ENCODE results near the gene ADA.

Gene ADA

DNA sequence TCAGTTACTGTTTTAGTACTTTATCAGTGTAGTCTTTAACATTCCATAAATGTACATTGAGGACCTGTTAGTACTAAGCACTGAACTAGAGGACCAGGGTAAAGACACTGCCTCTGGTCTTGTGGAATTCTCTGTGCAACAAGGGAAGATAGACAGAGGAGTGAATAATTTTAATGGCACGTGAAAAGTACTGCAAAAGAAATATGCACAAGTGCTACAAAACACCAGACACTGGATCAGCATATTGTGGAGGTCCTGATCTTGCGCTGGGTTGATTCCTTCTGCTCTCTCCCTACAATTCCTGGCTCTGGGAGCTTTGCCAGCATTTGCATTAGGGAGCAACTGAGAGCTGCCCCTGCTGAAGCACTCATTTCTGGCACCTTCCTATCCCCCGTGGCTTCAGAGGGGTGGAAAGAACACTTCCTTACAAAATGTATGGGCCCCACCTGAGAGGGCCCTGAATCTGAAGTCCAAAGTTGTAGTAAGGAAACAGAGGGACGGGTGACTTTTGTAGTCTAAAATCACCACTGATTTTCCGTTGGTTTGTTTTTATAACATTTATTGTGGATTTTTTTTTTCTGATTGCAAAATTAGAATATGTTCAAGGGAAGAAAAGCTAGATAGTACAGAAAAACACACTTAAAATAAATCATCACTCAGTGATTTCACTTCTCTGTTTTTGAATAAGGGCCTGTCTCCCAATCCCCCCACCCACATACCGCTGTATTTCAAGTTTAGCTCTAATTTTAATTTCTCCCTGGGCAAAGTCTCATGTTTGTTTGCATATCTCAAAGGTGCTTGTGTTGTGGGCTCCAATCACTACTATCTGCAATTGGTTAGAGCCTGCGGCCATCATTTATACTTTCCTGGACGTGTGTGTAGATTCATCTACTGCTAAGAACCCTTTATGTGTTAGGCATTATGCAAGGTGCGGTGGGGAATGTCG, 64.2 kb downstream of the ADA start:
- Histone ChIP-seq H3K9me3 (replicated peaks in 1 of 11) (0 out of 22 replicates have a peak, but pooled peaks cover 0 to 5% (median 0%) of the 10 kb centered on the region in 11 experiments), H3K27ac (peak overlapping the region in 10 of 11 experiments; percentile 38 to 95 (median 77); a peak in 19 of 22 replicates), H3K27me3 (no peaks in the 10 kb centered on the region), H3K4me3 (peak overlapping the region in 3 of 10 experiments; percentile 8 to 63 (median 45); a peak in 3 of 20 replicates), H3K36me3 (peaks cover 0 to 25% (median 18%) of the 10 kb centered on the region in 11 experiments; a peak in 19 of 22 replicates), H3K4me1 (peaks cover 78 to 88% (median 83%) of the 10 kb centered on the region in 10 experiments), H3K9ac (peak overlapping the region in 9 of 11 experiments; percentile 3 to 57 (median 37); a peak in 16 of 22 replicates), H4K20me1 (no peaks in the 10 kb centered on the region), H3K4me2 (peak overlapping the region; percentile 86 to 97 (median 90))
- no peak for TF ChIP-seq Cebpa-rat (IDR thresholded peaks at IDR 0.05)

DNA sequence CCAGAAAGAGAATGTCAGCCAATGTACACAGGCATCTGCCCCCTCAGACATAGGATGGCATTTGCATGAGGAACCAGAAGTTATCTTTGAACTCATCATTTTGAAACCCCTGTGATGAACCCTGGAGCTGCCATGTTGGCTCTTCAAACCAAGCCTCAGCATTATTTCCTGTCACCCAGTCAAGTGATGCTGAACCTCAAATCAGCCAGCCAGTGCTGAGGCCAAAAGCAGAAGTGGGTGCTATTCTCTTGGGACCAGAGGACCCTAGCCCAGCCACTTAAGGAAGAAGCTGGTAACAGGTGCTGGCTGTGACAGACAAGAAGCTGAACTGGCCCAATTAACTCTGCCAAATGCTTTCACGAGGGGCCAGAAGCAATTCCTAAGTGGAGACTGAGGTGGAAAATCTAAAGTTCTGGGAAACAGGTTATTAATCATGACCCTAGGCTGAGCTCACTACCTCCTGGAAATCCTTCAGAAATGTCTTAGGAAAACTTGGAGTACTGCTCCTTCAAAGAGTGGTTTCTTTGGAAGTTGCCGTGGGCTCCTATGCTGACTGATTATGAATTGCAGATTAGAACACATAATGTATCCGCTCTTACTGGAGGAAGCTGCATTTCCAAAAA, 65.1 kb downstream of the ADA start:
- Histone ChIP-seq H3K9me3 (replicated peaks in 1 of 11) (0 out of 22 replicates have a peak, but pooled peaks cover 0 to 5% (median 0%) of the 10 kb centered on the region in 11 experiments), H3K27ac (peak overlapping the region; percentile 23 to 95 (median 80); a peak in 20 of 22 replicates), H3K9ac (peak overlapping the region in 9 of 11 experiments; percentile 3 to 80 (median 42); a peak in 14 of 22 replicates), H3K36me3 (peaks cover 0 to 18% (median 17%) of the 10 kb centered on the region in 11 experiments; a peak in 19 of 22 replicates), H4K20me1 (no peaks in the 10 kb centered on the region), H3K27me3 (no peaks in the 10 kb centered on the region), H3K4me3 (peak overlapping the region in 8 of 10 experiments; percentile 1 to 67 (median 56); a peak in 8 of 20 replicates), H3K4me1 (peaks cover 79 to 91% (median 87%) of the 10 kb centered on the region in 10 experiments), H3K4me2 (peak overlapping the region; percentile 86 to 97 (median 90))
- no peak for TF ChIP-seq Cebpa-rat (IDR thresholded peaks at IDR 0.05)

DNA sequence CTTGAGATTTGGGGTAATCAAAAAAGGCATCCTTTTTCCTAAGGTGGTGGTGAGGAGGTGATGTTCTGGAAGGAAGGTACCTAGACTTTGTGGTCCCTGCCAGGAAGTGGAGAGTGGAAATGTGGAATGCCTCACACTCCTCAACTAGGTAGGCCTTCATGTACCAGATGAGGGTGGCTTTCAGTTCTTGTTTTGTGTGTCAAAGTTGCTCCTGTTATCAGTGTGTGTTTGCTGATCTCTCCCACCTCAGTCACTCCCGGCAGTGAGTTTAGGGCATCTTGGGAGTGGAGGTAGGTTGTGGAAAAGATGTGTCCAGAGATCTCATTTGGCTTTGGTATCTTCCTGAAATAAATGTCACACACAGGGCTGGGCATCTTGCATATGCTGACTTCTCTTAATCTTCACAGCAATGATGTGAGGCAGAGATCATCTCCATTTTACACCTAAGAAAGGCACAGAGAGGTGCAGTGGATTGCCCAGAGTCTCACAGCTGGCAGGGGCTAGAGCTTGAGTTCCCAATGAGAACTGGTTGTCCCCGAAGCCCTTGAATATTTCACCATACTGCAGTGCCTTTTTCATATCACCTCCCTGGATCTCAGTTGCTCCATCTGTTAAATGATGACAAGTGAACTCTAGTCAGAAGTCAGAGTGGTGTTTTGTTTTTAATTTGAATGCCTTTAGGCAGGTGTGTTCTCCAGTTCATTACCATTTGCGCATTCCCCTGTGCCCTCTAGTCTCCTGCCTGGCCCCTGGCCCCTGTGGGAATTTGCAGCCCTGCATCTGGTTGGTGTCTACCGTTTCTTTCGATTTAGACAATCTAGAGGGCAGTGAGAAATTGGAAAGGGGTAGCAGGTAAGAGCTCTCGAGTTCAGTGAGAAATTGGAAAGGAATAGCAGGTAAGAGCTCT, 66.2 kb downstream of the ADA start:
- Histone ChIP-seq H3K4me1 (peaks cover 80 to 91% (median 87%) of the 10 kb centered on the region in 10 experiments), H3K9ac (peak overlapping the region; percentile 25 to 83 (median 64); a peak in 19 of 22 replicates), H3K9me3 (replicated peaks in 1 of 11) (0 out of 22 replicates have a peak, but pooled peaks cover 0 to 5% (median 0%) of the 10 kb centered on the region in 11 experiments), H3K36me3 (peaks cover 0 to 9% (median 7%) of the 10 kb centered on the region in 11 experiments; a peak in 18 of 22 replicates), H3K27ac (peak overlapping the region; percentile 46 to 95 (median 80); a peak in 21 of 22 replicates), H4K20me1 (no peaks in the 10 kb centered on the region), H3K4me2 (peak overlapping the region; percentile 86 to 97 (median 90)), H3K4me3 (peak overlapping the region; percentile 33 to 70 (median 58); a peak in 19 of 20 replicates), H3K27me3 (no peaks in the 10 kb centered on the region)
- TF ChIP-seq Cebpa-rat (IDR thresholded peaks at IDR 0.05) = no peak

DNA sequence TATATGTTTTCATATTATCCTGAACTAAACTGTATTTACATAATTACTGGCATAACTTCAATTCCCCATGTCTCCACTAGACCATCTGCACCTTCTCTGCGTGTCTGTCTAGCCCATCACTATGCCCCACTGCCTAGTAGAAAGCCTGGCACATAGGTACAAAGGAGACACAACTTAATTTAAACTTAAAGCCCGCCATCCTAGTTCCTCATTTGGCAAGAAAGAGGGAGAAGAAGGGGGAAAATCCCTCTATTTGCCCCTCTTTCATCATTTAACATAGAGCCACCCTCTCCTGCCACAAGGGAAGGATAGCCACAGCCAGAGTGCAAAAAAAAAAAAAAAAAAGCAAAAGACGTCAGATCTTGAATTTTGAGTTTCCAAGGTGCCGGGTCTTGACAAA, 67.3 kb downstream of the ADA start:
- Histone ChIP-seq H3K9me3 (replicated peaks in 1 of 11) (0 out of 22 replicates have a peak, but pooled peaks cover 0 to 5% (median 0%) of the 10 kb centered on the region in 11 experiments), H3K27me3 (no peaks in the 10 kb centered on the region), H3K4me1 (peaks cover 91 to 100% (median 95%) of the 10 kb centered on the region in 10 experiments), H4K20me1 (no peaks in the 10 kb centered on the region), H3K9ac (peak overlapping the region; percentile 58 to 83 (median 73); a peak in 16 of 22 replicates), H3K4me3 (peak overlapping the region in 9 of 10 experiments; percentile 46 to 70 (median 60); a peak in 17 of 20 replicates), H3K4me2 (peak overlapping the region; percentile 86 to 97 (median 90)), H3K27ac (peak overlapping the region in 10 of 11 experiments; percentile 59 to 95 (median 81); a peak in 20 of 22 replicates), H3K36me3 (no peaks in the 10 kb centered on the region)
- TF ChIP-seq Cebpa-rat (IDR thresholded peaks at IDR 0.05) = no peak

DNA sequence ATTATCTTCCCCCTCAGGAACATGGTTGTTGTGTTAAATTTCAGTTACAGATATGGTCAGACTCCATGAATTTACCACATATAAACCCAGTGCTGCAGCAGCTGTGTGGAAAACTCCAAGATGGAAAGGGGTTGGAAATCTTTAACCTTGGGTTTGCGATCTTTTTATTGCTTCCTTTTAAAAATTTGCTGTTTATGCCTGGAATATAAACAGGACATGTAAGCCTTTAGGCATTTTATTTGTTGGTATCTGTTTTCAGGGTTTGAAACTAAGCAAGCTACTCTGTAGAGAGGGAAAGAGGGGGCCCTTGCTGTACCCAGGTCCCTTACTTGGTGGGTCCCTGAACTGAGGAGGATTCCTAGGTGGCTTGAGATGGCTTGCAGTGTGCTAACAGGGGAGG, 68.3 kb downstream of the ADA start:
- Histone ChIP-seq H3K9me3 (replicated peaks in 1 of 11) (0 out of 22 replicates have a peak, but pooled peaks cover 0 to 2% (median 0%) of the 10 kb centered on the region in 11 experiments), H4K20me1 (no peaks in the 10 kb centered on the region), H3K9ac (peak overlapping the region; percentile 69 to 83 (median 77)), H3K4me2 (peak overlapping the region; percentile 86 to 97 (median 90)), H3K4me1 (peaks cover 91 to 100% (median 96%) of the 10 kb centered on the region in 10 experiments), H3K36me3 (no peaks in the 10 kb centered on the region), H3K27me3 (no peaks in the 10 kb centered on the region), H3K27ac (peak overlapping the region; percentile 28 to 95 (median 81); a peak in 20 of 22 replicates), H3K4me3 (peak overlapping the region; percentile 46 to 70 (median 59))
- TF ChIP-seq Cebpa-rat (IDR thresholded peaks at IDR 0.05) = no peak

DNA sequence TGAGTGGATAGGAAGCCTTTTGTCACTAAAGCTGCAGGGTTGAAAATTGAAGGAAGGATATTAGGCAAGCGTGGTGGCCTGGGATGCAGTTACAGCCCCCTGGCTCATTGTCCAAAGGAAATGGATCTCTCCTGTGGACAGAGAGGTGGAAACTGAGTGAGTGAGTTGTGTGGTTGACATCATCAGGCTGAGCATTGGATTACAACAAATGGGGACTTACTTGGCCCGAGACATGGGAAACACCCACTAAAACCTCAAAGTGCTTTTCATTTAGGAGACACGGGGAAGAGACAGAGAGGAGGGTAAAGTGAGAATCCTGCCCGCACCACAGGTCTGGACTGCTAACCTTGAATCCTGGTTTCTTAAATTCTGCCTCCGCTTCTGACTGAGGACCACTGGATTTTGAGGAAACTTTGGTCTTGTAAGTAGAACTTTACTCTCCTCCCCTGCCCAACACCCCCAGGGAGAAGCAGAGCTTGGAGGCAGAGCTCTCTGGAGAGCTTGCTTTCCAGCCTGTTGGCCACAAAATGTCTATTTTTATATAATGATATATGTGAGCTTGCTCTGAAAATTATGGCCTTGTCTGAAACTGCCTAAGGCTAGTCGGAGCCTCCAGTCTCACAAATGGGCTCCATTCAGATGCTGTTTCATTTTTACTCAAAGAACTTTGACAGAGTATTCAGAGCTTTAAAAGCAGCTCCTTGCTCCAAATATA, 69.0 kb downstream of the ADA start, which contains the start of gene PKIG:
TSS of gene PKIG (plus strand) at position 269 of the 715 bp plus-strand sequence. CDS start 31,978 bp downstream, outside the sequence.
- peak in 3 of 11 experiments; percentile 23 to 34 (median 26); a peak in 2 of 22 replicates for TF ChIP-seq Cebpa-rat (IDR thresholded peaks at IDR 0.05)
- H4K20me1 ChIP-seq = no peaks in the 10 kb centered on the region
- H3K36me3 ChIP-seq = no peaks in the 10 kb centered on the region
- H3K9me3 ChIP-seq (replicated peaks in 1 of 11) = no peaks in the 10 kb centered on the region
- H3K27me3 ChIP-seq = no peaks in the 10 kb centered on the region
- peak within 1 kb of the TSS; percentile 69 to 83 (median 77) for H3K9ac ChIP-seq
- H3K4me2 ChIP-seq = peak within 1 kb of the TSS; percentile 86 to 97 (median 90)
- H3K4me3 ChIP-seq = peak within 1 kb of the TSS; percentile 46 to 70 (median 59)
- H3K27ac ChIP-seq = peak within 1 kb of the TSS; percentile 28 to 95 (median 81); a peak in 21 of 22 replicates
- H3K4me1 ChIP-seq = peaks cover 88 to 100% (median 94%) of the 10 kb centered on the region in 10 experiments

DNA sequence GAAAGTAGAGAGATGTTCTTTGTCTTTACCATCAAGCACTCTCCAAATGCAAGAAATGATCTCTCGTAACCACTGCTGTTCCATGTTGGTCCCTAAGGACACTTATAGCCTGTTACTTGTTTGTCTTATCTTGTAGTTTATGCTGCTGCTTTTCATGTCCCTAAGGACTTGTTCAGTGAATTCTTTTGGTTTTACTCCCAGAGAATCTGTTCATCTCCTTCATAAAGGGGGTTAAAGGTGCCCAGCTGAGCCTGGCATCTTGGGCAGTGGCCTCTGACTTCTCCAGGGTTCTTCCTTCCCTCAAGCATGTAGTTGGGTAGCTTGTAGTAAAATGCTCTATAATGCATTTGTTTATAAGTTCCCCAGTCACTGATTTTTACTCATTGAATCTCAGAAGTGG, 70.0 kb downstream of the ADA start:
- peak overlapping the region in 9 of 11 experiments; percentile 15 to 83 (median 77); a peak in 16 of 22 replicates for H3K9ac ChIP-seq
- H3K4me2 ChIP-seq = peak overlapping the region; percentile 86 to 97 (median 90)
- no peaks in the 10 kb centered on the region for H3K36me3 ChIP-seq
- peaks cover 88 to 100% (median 94%) of the 10 kb centered on the region in 10 experiments for H3K4me1 ChIP-seq
- H3K27me3 ChIP-seq = no peaks in the 10 kb centered on the region
- TF ChIP-seq Cebpa-rat (IDR thresholded peaks at IDR 0.05) = no peak
- H3K4me3 ChIP-seq = peak overlapping the region in 4 of 10 experiments; percentile 48 to 63 (median 59); a peak in 5 of 20 replicates
- H3K27ac ChIP-seq = peak overlapping the region in 9 of 11 experiments; percentile 74 to 95 (median 81); a peak in 19 of 22 replicates
- H4K20me1 ChIP-seq = no peaks in the 10 kb centered on the region
- no peaks in the 10 kb centered on the region for H3K9me3 ChIP-seq (replicated peaks in 1 of 11)

Data from BLaER1 treated with 17β-estradiol and CSF1 and Interleukin-3, amounts not matched to agents 10 nM and 100 nM (cell line).